ENCODE data around the gene FBXO48.

DNA sequence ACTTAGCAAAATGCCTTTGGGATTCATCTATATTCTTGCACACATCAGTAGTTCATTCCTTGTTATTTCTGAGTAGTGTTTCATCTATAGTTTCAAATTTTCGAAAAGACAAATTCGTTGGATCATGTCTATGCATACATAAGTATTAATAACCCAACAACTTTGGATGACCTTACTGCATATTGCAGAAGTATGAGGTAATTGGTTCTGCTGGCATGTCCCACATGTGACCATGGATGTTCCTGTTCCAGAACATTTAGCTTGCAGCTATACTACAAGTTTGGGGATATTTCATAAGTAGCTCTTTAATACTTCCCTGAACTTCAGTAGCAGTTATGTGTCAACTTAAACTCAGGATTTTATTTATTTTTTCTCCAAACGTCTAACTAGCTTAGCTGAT lies 45.2 kb upstream of the FBXO48 start:
- TF ChIP-seq, protein P1, sequence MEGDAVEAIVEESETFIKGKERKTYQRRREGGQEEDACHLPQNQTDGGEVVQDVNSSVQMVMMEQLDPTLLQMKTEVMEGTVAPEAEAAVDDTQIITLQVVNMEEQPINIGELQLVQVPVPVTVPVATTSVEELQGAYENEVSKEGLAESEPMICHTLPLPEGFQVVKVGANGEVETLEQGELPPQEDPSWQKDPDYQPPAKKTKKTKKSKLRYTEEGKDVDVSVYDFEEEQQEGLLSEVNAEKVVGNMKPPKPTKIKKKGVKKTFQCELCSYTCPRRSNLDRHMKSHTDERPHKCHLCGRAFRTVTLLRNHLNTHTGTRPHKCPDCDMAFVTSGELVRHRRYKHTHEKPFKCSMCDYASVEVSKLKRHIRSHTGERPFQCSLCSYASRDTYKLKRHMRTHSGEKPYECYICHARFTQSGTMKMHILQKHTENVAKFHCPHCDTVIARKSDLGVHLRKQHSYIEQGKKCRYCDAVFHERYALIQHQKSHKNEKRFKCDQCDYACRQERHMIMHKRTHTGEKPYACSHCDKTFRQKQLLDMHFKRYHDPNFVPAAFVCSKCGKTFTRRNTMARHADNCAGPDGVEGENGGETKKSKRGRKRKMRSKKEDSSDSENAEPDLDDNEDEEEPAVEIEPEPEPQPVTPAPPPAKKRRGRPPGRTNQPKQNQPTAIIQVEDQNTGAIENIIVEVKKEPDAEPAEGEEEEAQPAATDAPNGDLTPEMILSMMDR (IDR thresholded peaks at IDR 0.05): no peak
- TF ChIP-seq POLR2A (IDR thresholded peaks at IDR 0.05): no peak

Data from right lobe of liver (tissue), 4 donors.